HepG2 (cell line): ENCODE results near the gene TSEN54. TPM values are rescaled to one million over a fixed set of nuclear protein-coding genes. Genes with fewer than 3 reads are reported as not detected.

Experiments used
- ARHGAP35 ChIP-seq: sonication (generic); formaldehyde crosslinking; IDR thresholded peaks from 2 replicates; pipeline ENCODE4 v1.9.0; 2022; ENCODE audit warnings: mild to moderate bottlenecking, inconsistent platforms, moderate library complexity, missing genetic modification reagents, borderline replicate concordance
- CBFB ChIP-seq: sonication (generic); formaldehyde crosslinking; IDR thresholded peaks from 2 replicates; pipeline ENCODE4 v1.4.0; 2020; ENCODE audit warnings: missing genetic modification reagents
- CERS6 ChIP-seq: sonication (generic); formaldehyde crosslinking; IDR thresholded peaks from 2 replicates; pipeline ENCODE4 v1.5.0; 2020; ENCODE audit warnings: missing genetic modification reagents
- CHCHD3 ChIP-seq: sonication (generic); formaldehyde crosslinking; IDR thresholded peaks from 2 replicates; pipeline ENCODE4 v1.8.0; 2022; ENCODE audit warnings: mild to moderate bottlenecking, missing genetic modification reagents, moderate library complexity
- CREB1 ChIP-seq, 2 experiments: fragments of 450-650 bp in 1 of 2; IDR thresholded peaks; 2 replicates each; pipeline ENCODE4 v1.6.1; 2016 to 2017; ENCODE audit warnings: control low read depth in 1 of 2, mild to moderate bottlenecking in 1 of 2, missing compliant biosample characterization in 1 of 2, missing genetic modification characterization in 1 of 2
- CREM ChIP-seq, 2 experiments: sonication (generic) in 1 of 2; formaldehyde crosslinking in 1 of 2; IDR thresholded peaks; 2 replicates each; pipeline versions ENCODE4 v1.4.0 to v1.6.1; 2016 to 2020; ENCODE audit warnings: antibody characterized with exemption in 1 of 2, mild to moderate bottlenecking in 1 of 2, missing genetic modification reagents in 1 of 2
- FOXK1 ChIP-seq: sonication (generic); formaldehyde crosslinking; IDR thresholded peaks from 2 replicates; pipeline ENCODE4 v1.4.0; 2020; ENCODE audit warnings: low read depth, missing genetic modification reagents, borderline replicate concordance
- HIVEP1 ChIP-seq: sonication (generic); formaldehyde crosslinking; IDR thresholded peaks from 2 replicates; pipeline ENCODE4 v1.4.0; 2020; ENCODE audit warnings: mild to moderate bottlenecking, missing genetic modification reagents
- HNF4G ChIP-seq, 2 experiments: sonication (generic) in 1 of 2; formaldehyde crosslinking in 1 of 2; IDR thresholded peaks; 2 replicates each; pipeline versions ENCODE4 v1.4.0 to v1.6.1; 2011 to 2020; ENCODE audit warnings: borderline replicate concordance in 2 of 2, low read depth in 2 of 2, mild to moderate bottlenecking in 2 of 2, low read length in 1 of 2, missing genetic modification reagents in 1 of 2, moderate library complexity in 1 of 2
- HNRNPL ChIP-seq: fragments of 200-400 bp; formaldehyde crosslinking; IDR thresholded peaks from 2 replicates; pipeline ENCODE4 v1.6.1; 2017; ENCODE audit warnings: mild to moderate bottlenecking, low read depth, low read length
- IKZF1 ChIP-seq: fragments of 450-650 bp; IDR thresholded peaks from 2 replicates; pipeline ENCODE4 v1.7.1; 2016
- KDM4B ChIP-seq: sonication (generic); formaldehyde crosslinking; IDR thresholded peaks from 2 replicates; pipeline ENCODE4 v1.4.0; 2020; ENCODE audit warnings: missing genetic modification reagents
- MEF2D ChIP-seq: sonication (generic); formaldehyde crosslinking; IDR thresholded peaks from 2 replicates; pipeline ENCODE4 v1.5.1; 2020; ENCODE audit warnings: mild to moderate bottlenecking, missing genetic modification reagents
- MTF2 ChIP-seq: sonication (generic); formaldehyde crosslinking; IDR thresholded peaks from 2 replicates; pipeline ENCODE4 v1.5.0; 2020; ENCODE audit warnings: missing genetic modification reagents, borderline replicate concordance
- POLR2A ChIP-seq, 2 experiments: IDR thresholded peaks; 2 replicates each; pipeline ENCODE4 v1.6.1; 2011; ENCODE audit warnings: low read depth in 2 of 2, low read length in 2 of 2, mild to moderate bottlenecking in 1 of 2, moderate library complexity in 1 of 2; ENCODE audit not compliant: insufficient read depth in 1 of 2
- THYN1 ChIP-seq: sonication (generic); formaldehyde crosslinking; IDR thresholded peaks from 2 replicates; pipeline ENCODE4 v1.8.1; 2023; ENCODE audit warnings: low read depth, mild to moderate bottlenecking, moderate library complexity, missing genetic modification reagents, borderline replicate concordance
- TOE1 ChIP-seq: sonication (generic); formaldehyde crosslinking; IDR thresholded peaks from 2 replicates; pipeline ENCODE4 v1.4.0; 2020; ENCODE audit warnings: mild to moderate bottlenecking, missing genetic modification reagents
- ZC3H13 ChIP-seq: sonication (generic); formaldehyde crosslinking; IDR thresholded peaks from 2 replicates; pipeline ENCODE4 v1.8.1; 2023; ENCODE audit warnings: mild to moderate bottlenecking, missing genetic modification reagents, moderate library complexity
- ZFP36L2 ChIP-seq: sonication (generic); formaldehyde crosslinking; IDR thresholded peaks from 2 replicates; pipeline ENCODE4 v1.4.0; 2020; ENCODE audit warnings: missing genetic modification reagents
- ZNF12 ChIP-seq: sonication (generic); formaldehyde crosslinking; IDR thresholded peaks from 2 replicates; pipeline ENCODE4 v1.5.0; 2020; ENCODE audit warnings: missing genetic modification reagents
- ZNF230 ChIP-seq: sonication (generic); formaldehyde crosslinking; IDR thresholded peaks from 2 replicates; pipeline ENCODE4 v1.4.0; 2020; ENCODE audit warnings: mild to moderate bottlenecking, missing genetic modification reagents
- ZNF260 ChIP-seq: sonication (generic); formaldehyde crosslinking; IDR thresholded peaks from 2 replicates; pipeline ENCODE4 v1.4.0; 2020; ENCODE audit warnings: missing genetic modification reagents, low read depth, mild to moderate bottlenecking, borderline replicate concordance
- ZNF468 ChIP-seq: sonication (generic); formaldehyde crosslinking; IDR thresholded peaks from 2 replicates; pipeline ENCODE4 v1.8.0; 2022; ENCODE audit warnings: mild to moderate bottlenecking, moderate library complexity, missing genetic modification reagents
- ZNF549 ChIP-seq: sonication (generic); formaldehyde crosslinking; IDR thresholded peaks from 2 replicates; pipeline ENCODE4 v1.5.0; 2020; ENCODE audit warnings: missing genetic modification reagents
- ZNF773 ChIP-seq: sonication (generic); formaldehyde crosslinking; IDR thresholded peaks from 2 replicates; pipeline ENCODE4 v1.4.0; 2020; ENCODE audit warnings: missing genetic modification reagents, borderline replicate concordance
- ZNF776 ChIP-seq: sonication (generic); formaldehyde crosslinking; IDR thresholded peaks from 2 replicates; pipeline ENCODE4 v1.4.0; 2020; ENCODE audit warnings: mild to moderate bottlenecking, missing genetic modification reagents
- ZNF878 ChIP-seq: sonication (generic); formaldehyde crosslinking; IDR thresholded peaks from 2 replicates; pipeline ENCODE4 v1.8.1; 2023; ENCODE audit warnings: mild to moderate bottlenecking, missing genetic modification reagents, moderate library complexity
- polyA plus RNA-seq, 8 experiments: library from polyadenylated mRNA; depleted of rRNA in 3 of 8; stranded (reverse) in 7 of 8; unstranded in 1 of 8; fragments of >200 nt; fragmentation: Illumina TruSeq in 4 of 8; extraction: Trizol in 4 of 8; gene quantifications; 2 replicates each; pipeline versions ENCODE4 v1.2.1 to v1.2.3, GENCODE V29; 2011 to 2016; ENCODE audit warnings: low read depth in 4 of 8, missing spikeins in 1 of 8, mixed read lengths in 1 of 8; ENCODE audit not compliant: insufficient read depth in 1 of 8
- total RNA-seq, 5 experiments: library from RNA; depleted of rRNA; stranded (reverse); fragments of >200 nt; fragmentation: Illumina TruSeq; extraction: Trizol; gene quantifications; 2 replicates each; pipeline ENCODE4 v1.2.3, GENCODE V29; 2016; ENCODE audit warnings: low read depth in 1 of 5
- TF ChIP-seq, protein P1 (sequence below): sonication (generic); formaldehyde crosslinking; conservative IDR thresholded peaks from 2 replicates; pipeline ENCODE4 v1.8.1; 2023; ENCODE audit warnings: missing genetic modification reagents
- TF ChIP-seq, protein P2 (sequence below): sonication (generic); formaldehyde crosslinking; conservative IDR thresholded peaks from 2 replicates; pipeline ENCODE4 v1.8.0; 2022; ENCODE audit warnings: mild to moderate bottlenecking, moderate library complexity, missing genetic modification reagents

Gene TSEN54
- total and polyA plus RNA-seq, 2 of the 13 experiments (the other 11 are each of a cell fraction or from before 2014, with no cell fraction given), result 62.9 to 63.3 TPM

DNA sequence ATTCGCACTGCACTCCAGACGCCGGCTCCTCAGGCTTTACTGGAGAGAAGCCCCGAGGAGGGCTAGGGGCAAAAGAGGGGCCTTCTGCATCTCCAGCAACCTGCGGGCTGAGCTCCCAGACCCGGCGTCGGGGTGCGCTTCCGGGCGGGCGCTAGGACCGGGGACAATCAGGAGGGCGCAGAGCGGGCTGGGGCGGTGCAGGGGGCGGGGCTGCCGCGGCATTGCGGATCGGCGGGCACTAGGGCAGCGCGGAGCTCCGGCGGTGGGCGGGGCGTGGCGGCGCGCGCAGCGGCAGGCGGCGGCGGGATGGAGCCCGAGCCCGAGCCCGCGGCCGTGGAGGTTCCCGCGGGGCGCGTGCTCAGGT is at the start of gene TSEN54 (continued):
- no peak for TF ChIP-seq ZNF12 (CRISPR knock-in tag)
- TF ChIP-seq ZNF468 (CRISPR knock-in tag), result no peak
- TF ChIP-seq HNF4G (IDR thresholded peaks at IDR 0.05; ENCODE audit: borderline replicate concordance, low read depth, low read length), result peak; percentile 65; the same call in 1 of the 2 replicates
- TF ChIP-seq HNF4G (CRISPR knock-in tag; IDR thresholded peaks at IDR 0.05; ENCODE audit: borderline replicate concordance, low read depth), result no peak
- TF ChIP-seq ZNF549 (CRISPR knock-in tag), result no peak
- TF ChIP-seq CBFB, result peak; percentile 15; the same call in 1 of the 2 replicates
- TF ChIP-seq ZNF776 (CRISPR knock-in tag), result 0 out of 2 replicates have a peak, but pooled peaks have one; percentile 14
- no peak for TF ChIP-seq TOE1
- no peak for TF ChIP-seq ZNF230 (CRISPR knock-in tag)
- TF ChIP-seq MEF2D, result peak; percentile 58; the same call in 1 of the 2 replicates
- peak; percentile 47; the same call in 1 of the 2 replicates for TF ChIP-seq MTF2 (CRISPR knock-in tag)
- no peak for TF ChIP-seq ARHGAP35 (CRISPR knock-in tag)
- TF ChIP-seq CREB1 (IDR thresholded peaks at IDR 0.05), result peak; percentile 25; the same call in 1 of the 2 replicates
- no peak for TF ChIP-seq CREB1 (CRISPR knock-in tag; IDR thresholded peaks at IDR 0.05)
- no peak for TF ChIP-seq CHCHD3 (CRISPR knock-in tag)
- TF ChIP-seq ZC3H13 (CRISPR knock-in tag), result peak; percentile 69
- TF ChIP-seq FOXK1 (CRISPR knock-in tag), result no peak
- no peak for TF ChIP-seq HIVEP1 (CRISPR knock-in tag)
- no peak for TF ChIP-seq ZFP36L2 (CRISPR knock-in tag)
- TF ChIP-seq, protein P1, sequence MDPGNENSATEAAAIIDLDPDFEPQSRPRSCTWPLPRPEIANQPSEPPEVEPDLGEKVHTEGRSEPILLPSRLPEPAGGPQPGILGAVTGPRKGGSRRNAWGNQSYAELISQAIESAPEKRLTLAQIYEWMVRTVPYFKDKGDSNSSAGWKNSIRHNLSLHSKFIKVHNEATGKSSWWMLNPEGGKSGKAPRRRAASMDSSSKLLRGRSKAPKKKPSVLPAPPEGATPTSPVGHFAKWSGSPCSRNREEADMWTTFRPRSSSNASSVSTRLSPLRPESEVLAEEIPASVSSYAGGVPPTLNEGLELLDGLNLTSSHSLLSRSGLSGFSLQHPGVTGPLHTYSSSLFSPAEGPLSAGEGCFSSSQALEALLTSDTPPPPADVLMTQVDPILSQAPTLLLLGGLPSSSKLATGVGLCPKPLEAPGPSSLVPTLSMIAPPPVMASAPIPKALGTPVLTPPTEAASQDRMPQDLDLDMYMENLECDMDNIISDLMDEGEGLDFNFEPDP (CRISPR knock-in tag), result no peak
- TF ChIP-seq CREM (IDR thresholded peaks at IDR 0.05), result 0 out of 2 replicates have a peak, but pooled peaks have one; percentile 21
- no peak for TF ChIP-seq CREM (CRISPR knock-in tag; IDR thresholded peaks at IDR 0.05)
- peak; percentile 16; the same call in 1 of the 2 replicates for TF ChIP-seq ZNF773 (CRISPR knock-in tag)
- no peak for TF ChIP-seq CERS6 (CRISPR knock-in tag)
- TF ChIP-seq KDM4B, result 0 out of 2 replicates have a peak, but pooled peaks have one; percentile 27
- TF ChIP-seq HNRNPL, result no peak
- TF ChIP-seq, protein P2, sequence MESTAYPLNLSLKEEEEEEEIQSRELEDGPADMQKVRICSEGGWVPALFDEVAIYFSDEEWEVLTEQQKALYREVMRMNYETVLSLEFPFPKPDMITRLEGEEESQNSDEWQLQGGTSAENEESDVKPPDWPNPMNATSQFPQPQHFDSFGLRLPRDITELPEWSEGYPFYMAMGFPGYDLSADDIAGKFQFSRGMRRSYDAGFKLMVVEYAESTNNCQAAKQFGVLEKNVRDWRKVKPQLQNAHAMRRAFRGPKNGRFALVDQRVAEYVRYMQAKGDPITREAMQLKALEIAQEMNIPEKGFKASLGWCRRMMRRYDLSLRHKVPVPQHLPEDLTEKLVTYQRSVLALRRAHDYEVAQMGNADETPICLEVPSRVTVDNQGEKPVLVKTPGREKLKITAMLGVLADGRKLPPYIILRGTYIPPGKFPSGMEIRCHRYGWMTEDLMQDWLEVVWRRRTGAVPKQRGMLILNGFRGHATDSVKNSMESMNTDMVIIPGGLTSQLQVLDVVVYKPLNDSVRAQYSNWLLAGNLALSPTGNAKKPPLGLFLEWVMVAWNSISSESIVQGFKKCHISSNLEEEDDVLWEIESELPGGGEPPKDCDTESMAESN (CRISPR knock-in tag), result no peak; the same call in 1 of the 2 replicates
- no peak for TF ChIP-seq POLR2A (IDR thresholded peaks at IDR 0.05; ENCODE audit: insufficient read depth in 1 of 2, low read depth in 2 of 2, low read length in 2 of 2)
- no peak for TF ChIP-seq ZNF260 (CRISPR knock-in tag)
- no peak for TF ChIP-seq THYN1
- TF ChIP-seq IKZF1, result no peak
- no peak for TF ChIP-seq ZNF878 (CRISPR knock-in tag)
